ENCODE data around the gene GNL2.

GNL2 gene

GRCh38 chr1:37553927-37554808 lies 41.6 kb downstream of the GNL2 start, which contains the start of gene SNIP1:
TSS of gene SNIP1 (minus strand) at chr1:37554293. CDS start at chr1:37554229, 64 bp downstream.
- peak within 1 kb of the TSS; percentile 63 to 96 (median 93) for H3K27ac Mint-ChIP-seq
- no peak for TF ChIP-seq CTCF (IDR thresholded peaks at IDR 0.05; ENCODE audit: unreplicated experiment in 3 of 3)
- H3K4me3 Mint-ChIP-seq = peak within 1 kb of the TSS; percentile 99 to 100 (median 99)
- peaks cover 47% of the 10 kb centered on the region for H3K4me1 Mint-ChIP-seq
- no peaks in the 10 kb centered on the region for H3K9me3 Mint-ChIP-seq
- H3K27me3 Mint-ChIP-seq (ENCODE audit: low read depth) = no peaks in the 10 kb centered on the region
- peaks cover 30% of the 10 kb centered on the region for H3K36me3 Mint-ChIP-seq (ENCODE audit: low read depth)

- H3K4me3 Mint-ChIP-seq = peak overlapping the region; percentile 99 to 100 (median 99)
- no peaks in the 10 kb centered on the region for H3K9me3 Mint-ChIP-seq
- H3K36me3 Mint-ChIP-seq (ENCODE audit: low read depth) = peaks cover 36% of the 10 kb centered on the region
- no peaks in the 10 kb centered on the region for H3K27me3 Mint-ChIP-seq (ENCODE audit: low read depth)
- TF ChIP-seq CTCF (IDR thresholded peaks at IDR 0.05; ENCODE audit: unreplicated experiment in 3 of 3) = no peak
- peaks cover 43% of the 10 kb centered on the region for H3K4me1 Mint-ChIP-seq
- peak overlapping the region in 1 of 3 experiments; percentile 93 for H3K27ac Mint-ChIP-seq
Measured at GRCh38 chr1:37553598-37553926, 42.2 kb downstream of the GNL2 start.

GRCh38 chr1:37549341-37549740 lies 46.4 kb downstream of the GNL2 start:
- Mint-ChIP-seq H3K27me3 (ENCODE audit: low read depth) (no peaks in the 10 kb centered on the region), H3K4me3 (no peak overlapping the region), H3K4me1 (peaks cover 23% of the 10 kb centered on the region), H3K36me3 (ENCODE audit: low read depth) (peaks cover 63% of the 10 kb centered on the region), H3K27ac (no peak overlapping the region), H3K9me3 (no peaks in the 10 kb centered on the region)
- no peak for TF ChIP-seq CTCF (IDR thresholded peaks at IDR 0.05; ENCODE audit: unreplicated experiment in 3 of 3)

GRCh38 chr1:37545019-37545418 lies 50.7 kb downstream of the GNL2 start:
- peaks cover 61% of the 10 kb centered on the region for H3K36me3 Mint-ChIP-seq (ENCODE audit: low read depth)
- no peaks in the 10 kb centered on the region for H3K4me1 Mint-ChIP-seq
- H3K27ac Mint-ChIP-seq = no peak overlapping the region
- no peak overlapping the region for H3K4me3 Mint-ChIP-seq
- TF ChIP-seq CTCF (IDR thresholded peaks at IDR 0.05; ENCODE audit: unreplicated experiment in 3 of 3) = no peak
- H3K27me3 Mint-ChIP-seq (ENCODE audit: low read depth) = no peaks in the 10 kb centered on the region
- H3K9me3 Mint-ChIP-seq = no peaks in the 10 kb centered on the region

- TF ChIP-seq CTCF (IDR thresholded peaks at IDR 0.05; ENCODE audit: unreplicated experiment in 3 of 3) = no peak
- Mint-ChIP-seq H3K4me3 (no peak overlapping the region), H3K4me1 (no peaks in the 10 kb centered on the region), H3K27ac (no peak overlapping the region), H3K36me3 (ENCODE audit: low read depth) (peaks cover 62% of the 10 kb centered on the region), H3K27me3 (ENCODE audit: low read depth) (no peaks in the 10 kb centered on the region), H3K9me3 (no peaks in the 10 kb centered on the region)
Measured at GRCh38 chr1:37544530-37544929, 51.2 kb downstream of the GNL2 start.
